Measurements from ENCODE around the gene BNIP5.
"Not testable (repeated sequence)": the region's sequence is repeated elsewhere in the genome, so short reads cannot be mapped to it uniquely, and the experiment has no call there.

BNIP5 gene

DNA sequence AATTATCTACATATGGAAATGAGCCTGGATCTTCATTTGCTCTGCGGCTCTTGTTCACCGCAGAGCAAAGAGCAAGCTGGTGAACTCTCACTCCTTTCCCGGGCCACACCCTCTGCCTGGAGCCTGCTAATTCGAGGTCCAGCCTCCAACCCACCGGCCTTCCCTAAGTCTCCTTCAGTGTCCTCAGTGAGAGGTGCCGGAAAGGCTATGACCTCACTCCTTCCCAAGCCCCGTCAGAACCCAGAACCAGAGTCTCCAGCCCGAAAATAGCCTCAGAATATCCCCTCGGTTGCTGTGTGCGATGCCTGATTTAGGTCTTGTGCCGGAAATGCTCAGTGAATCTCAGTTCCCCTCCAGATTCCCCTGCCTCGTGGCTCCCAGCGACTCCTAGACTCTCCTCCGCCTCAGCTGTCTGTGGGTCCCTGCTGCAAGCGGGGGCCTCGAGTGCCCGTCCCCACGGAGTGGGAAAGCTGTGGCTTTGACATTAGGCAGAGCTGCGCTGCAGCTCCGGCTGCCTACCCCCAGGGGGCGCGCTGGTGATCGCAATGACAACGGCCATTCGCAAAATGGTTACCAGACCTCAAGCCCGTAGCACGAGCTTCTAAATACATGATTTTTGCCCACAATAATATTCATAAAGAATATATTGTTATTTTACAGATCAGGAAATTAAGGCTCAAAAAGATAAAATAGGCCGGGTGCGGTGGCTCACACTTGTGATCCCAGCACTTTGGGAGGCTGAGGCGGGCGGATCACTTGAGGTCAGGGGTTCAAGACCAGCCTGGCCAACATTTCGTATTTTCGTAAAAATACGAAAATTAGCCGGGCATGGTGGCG lies 4.1 kb upstream of the BNIP5 start:
- DNase-seq = peak; percentile 72 to 78

DNA sequence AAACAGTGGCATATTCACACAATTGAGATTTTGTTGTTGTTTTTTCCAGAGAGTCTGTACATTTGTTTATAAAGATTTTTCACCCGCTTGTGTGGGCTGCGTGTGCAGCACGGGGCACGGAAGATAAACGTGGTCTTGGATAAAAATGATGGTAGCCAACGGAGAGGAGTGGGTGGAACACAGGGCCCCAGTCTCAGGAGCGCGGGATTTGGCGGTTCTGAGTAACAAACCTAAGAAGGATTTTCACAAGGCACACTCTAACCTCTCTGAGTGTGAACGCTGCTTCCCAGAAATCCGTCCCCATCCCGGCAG lies 3.6 kb upstream of the BNIP5 start:
- no peak for DNase-seq

DNA sequence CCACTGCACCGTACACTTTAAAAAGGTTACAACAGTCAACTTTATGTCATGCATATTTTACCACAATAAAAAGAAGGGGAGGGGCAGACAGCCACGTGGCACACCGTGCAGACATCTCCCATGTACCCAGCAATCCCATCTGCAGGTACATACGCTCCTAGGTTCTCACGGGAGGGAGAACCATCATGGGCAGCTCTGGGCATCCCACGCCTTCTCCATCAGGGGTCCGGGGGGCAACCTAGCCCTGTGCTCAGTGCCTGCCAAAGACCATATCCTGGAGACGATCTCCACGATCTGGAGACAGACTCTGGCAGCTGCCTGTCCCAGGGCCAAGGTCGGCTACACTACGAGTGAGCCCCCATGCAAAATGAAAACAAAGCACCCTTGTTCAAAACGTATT lies 2.5 kb upstream of the BNIP5 start:
- no peak for DNase-seq

DNA sequence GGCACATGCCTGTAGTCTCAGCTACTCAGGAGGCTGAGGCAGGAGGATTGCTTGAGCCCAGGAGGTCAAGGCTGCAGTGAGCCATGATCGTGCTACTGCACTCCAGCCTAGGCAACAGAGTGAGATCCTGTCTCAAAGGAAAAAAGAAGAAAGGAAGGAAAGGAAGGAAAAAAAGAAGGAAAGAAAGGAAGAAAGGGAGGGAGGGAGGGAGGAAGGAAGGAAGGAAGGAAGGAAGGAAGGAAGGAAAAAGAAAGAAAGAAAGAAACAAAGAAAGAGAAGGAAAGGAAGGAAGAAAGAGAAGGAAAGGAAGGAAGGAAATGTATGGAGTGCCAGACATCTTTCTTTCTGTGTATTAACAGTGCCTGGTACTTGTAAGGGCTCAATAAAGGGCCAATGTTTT lies 1.5 kb upstream of the BNIP5 start:
- not testable (repeated sequence) for DNase-seq

DNA sequence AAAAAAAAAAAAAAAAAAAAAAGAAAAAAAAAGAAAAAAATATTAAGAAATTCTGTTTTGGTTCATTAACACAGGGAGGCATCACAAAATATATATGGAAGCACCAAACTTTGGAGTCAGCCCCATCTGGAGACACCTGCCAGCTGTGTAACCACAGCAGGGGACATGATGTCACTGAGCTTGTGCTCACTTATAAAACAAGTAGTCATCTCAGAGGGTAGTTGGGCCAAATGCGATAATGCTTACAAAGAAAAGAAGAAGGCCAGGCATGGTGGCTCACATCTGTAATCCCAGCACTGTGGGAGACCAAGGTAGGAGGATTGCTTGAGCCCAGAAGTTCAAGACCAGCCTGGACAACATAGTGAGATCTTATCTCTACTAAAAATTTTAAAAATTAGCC lies 1.1 kb upstream of the BNIP5 start:
- DNase-seq = no peak

DNA sequence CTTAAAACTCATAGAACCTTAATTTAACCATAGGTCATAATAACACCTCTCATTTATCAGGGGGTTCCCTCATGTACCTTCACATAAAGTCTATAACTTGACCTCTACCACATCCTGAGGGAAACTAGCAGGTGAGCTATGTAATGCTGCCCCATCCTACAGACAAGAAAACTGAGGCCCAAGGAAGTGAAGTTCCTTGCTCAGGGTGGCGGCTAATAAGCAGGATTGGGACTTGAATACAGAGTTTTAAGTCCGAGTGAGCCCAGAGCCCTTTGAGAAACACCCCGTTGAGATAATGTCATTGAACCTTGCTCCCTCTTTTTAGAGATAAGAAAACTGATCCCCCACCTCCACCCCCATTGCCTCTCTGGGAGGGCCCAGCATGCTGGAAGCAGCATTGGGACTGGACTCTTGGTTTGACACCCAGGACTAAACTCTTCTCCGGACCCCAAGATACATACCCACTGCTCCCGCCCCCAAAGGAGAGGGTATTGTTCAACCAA lies 429 bp downstream of the BNIP5 start:
- no peak for DNase-seq

DNA sequence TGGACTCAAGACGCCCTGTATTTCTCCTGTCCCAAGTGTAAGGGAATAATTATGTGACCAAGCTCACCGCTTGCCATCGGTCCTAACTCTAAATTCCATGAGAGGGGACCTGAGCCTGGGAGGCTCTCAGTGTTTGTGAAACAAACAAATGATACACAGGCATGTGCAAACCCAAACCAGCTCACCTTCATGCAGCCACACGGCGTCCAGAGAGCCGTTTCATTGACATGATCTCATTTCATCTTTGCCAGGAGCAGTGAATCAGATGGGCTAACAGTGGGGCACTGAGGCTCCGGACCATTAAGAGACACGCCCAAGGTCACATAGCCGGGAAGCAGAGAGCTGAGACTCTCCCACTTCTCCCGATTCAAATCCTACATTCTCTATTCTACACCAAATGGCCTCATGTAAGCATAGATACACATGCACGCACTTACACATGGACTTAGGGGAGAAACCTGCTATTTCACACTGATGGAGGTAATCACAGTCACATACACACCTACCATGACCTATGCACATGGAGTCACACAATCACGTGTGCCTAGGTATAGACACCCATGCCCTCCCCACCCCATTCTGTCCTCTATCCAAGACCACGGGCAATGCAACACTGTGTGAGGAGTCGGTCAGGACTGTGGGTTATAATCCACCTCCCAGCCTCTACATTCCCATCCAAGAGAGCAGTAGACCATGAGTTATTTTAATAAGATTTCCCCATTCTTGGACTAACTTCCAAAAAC lies 1.1 kb downstream of the BNIP5 start:
- DNase-seq = no peak

DNA sequence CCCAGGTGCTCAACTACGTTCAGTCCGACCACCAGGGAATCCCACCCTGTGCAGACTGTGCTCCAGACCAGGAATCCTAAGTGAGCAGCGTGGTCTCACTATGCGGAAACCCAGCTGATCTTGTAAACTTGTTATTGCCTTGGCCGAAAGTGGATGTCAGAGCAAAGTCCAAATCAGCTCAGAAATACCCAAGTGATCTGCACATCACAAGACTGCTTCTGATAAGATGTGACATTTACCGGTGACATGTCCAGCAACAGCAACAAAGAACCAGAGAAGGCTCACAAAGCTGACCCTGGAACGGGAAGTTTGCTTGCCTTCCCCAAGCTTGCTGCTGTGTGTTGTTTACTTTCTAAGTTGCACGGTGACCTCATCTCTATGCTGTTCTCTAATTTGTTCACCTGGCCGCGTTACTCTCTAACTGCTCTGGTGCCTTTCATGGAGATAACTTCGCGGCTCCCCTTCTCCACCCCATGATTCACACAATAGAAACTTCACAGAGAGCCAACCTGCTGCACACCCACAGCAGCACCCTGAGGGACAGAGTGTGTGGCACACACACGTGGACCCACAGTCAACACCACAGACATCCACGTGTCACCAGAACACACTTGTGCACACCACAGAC lies 1.7 kb downstream of the BNIP5 start:
- DNase-seq = no peak

DNA sequence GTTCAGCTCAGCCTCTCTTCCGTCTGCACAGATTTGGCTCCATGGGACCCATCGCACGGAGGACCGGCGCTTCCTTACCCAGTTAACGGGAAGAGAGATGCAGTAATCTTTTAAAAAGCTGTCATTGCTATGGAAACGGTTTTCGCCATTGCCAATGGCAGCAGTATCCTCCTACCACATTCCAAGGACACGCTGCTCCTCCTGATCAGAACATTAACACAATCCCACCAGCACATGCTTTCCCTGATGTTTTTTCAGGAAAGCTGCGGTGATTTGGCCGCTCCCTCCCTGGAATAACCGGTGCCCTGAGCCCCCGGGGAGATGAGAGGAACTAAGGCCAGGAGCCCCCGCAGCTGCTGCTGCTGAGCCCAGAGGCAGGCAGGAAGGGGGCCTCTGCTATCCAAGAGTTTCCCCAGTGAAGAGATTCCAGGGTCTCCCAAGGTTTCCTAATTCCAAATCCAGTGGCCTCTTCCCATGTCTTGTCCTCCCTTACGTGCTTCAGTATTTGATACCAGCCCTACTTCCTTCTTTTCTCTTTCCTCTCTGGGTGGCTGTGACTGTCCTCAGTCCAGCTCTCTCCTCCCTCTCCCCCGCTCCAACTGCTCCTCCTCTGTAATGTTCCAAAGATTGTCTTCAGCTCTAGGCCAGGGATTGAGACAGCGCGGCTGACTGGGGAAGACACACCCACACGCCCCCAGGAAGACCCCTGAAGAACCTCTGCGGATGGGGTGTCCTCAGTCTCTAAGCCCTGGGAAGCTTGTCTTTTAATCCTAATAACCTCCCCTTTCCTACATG lies 2.6 kb downstream of the BNIP5 start:
- DNase-seq = no peak

DNA sequence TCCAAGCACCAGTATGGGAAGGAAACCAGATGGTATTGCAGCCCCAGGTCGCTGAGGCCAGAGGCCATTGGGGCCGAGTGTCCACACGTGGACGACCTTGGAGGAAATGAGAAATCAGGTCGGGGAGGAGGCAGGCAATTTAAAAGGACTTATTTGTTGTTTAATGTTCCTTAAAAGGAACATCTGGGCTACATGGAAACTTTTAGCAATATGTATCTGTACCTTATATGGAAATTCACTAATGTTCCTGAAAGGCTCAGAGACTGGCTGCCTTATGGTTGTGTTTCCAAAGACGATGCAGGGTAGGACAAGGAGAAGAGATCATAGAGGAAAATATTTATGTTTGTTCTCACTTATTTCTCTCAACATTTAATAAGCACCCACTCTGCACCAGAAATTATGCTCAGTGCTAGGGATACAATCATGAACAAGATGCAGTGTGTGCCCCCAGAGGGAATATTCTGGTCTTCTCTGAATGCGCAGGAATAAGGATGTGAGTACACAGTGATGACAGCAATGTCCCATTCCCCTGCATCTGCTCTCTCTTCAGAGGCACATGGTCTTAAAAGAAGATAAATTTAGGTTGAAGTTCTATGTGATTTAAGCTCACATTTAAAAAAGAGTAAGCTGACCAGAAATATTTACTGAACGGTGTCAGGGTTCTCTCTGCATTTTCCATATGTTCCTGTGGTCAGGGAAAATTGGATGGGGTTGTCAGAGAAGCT lies 3.4 kb downstream of the BNIP5 start:
- DNase-seq = no peak

DNA sequence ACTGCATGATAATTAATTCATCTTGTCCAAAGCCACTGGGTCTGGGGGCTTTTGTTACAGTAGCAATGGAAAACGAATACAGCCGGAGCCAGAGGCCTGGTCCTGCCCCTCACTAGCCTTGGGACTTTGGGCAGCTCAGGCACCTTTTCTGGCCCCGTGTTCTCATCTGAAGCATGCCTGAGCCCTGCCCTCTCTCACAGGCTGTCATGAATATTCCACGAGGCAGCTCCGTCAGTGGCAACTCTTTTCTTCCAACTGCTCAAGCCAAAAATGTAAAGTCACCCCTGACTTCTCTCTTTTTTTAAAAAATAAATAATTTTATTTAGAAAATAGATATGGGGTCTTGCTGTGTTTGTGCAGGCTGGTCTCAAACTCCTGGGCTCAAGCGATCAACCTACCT lies 5.3 kb downstream of the BNIP5 start:
- no peak for DNase-seq

DNA sequence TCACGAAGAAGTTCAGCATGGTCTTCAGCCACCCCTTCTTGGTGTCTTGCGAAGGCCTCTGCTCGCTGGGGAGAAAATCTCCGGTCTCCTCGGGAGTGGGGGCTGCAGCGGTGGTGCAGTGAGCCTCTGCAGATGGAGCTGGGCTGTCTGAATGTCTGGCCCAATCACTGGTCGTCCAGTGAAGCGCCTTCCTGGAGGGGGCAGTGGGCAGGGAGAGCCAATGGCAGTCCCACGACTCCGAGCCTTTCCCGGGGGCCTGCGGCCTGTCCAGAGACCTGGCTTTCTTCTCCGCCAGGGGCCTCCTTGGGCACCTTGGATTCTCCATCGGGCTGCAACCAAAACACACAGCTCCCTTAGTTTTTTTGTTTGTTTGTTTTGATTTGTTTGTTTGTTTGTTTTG lies 6.3 kb downstream of the BNIP5 start:
- no peak for DNase-seq

DNA sequence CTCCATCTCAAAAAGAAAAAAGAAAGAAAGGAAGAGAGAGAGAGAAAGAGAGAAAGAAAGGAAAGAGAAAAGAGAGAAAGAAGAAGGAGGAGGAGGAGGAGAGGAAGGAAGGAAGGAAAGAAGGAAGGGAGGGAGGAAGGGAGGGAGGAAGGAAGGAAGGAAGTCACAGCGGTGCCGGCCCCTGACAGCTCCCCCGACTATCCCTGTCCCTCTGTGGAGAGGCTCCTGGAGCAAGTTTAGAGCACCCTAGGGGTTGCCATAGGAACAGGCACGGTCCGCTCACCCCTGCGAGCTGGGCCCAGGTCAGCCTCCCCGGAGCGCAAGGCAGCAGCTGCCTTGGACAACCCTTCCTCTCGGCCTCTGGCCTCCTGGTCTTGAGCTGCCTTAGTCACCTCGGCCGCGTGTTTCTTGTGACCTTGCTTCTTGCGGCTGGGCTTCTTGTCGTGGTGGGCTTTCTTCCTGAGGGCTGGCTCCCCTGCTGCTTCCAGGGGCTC lies 6.8 kb downstream of the BNIP5 start:
- DNase-seq = no peak

DNA sequence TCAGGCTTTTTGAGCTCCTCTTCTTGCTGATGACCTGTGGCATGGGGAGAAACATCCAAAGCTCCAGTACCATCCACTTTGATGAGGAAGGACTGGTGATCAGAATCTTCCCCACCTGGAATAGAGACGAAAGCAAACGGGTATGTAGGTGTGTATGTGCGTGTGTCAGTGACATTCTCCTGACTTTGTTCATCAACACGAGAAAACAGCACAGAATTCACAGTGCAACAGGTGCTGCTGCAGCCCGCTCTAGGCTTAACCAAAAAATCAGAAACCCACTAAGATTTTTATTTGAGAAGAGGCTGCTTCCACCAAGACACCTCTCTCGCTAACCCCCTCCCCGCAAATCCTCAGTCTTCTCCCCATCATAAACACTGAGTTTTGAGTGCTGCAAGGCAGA lies 8.1 kb downstream of the BNIP5 start:
- DNase-seq = no peak

DNA sequence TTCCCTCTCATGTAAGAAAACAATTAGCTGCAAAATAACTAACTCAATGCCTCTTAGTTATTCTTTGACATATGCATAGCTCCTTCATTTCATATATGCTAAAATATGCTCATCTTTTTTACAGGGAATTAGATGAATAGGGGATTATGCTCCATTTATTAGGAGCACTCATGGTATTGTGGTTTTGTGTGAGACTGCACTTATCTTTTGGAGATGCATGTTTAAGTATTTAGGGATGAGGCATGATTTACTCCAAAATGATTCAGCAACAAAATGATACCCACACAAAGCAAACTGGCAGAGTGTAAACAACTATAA lies 8.8 kb downstream of the BNIP5 start:
- no peak for DNase-seq

DNA sequence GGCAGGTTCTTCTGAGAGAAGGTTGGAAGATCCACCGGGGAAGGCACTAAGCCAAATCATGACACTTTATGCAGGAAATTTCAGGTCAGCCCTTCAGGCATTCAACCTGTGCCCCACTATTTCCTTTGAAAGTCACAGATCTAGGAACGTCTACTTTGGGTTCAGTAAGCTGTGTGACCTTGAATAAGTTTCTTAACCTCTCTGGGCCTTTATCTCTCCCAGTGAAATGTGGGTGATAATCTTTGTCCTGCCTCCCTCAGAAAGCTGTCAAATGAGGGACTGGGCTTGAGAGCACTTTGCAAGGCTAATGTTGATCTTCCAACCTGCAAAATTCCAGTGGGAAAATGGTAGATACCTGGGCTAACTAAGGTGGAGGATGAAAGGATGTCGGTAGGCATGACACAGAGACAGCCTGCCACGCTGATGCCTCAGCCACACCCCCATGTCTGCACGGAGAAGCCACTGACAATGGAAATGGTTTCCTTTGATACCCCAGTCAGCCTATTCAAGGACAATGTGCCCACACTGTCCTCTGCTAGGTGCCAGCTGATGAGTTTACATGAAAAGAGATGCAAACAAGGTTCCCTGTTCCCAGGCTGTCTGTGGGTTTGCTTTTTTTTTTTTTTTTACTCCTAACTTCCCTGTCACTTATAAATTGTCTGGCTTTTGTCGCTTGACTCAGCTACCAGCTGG lies 9.3 kb downstream of the BNIP5 start:
- no peak for DNase-seq

DNA sequence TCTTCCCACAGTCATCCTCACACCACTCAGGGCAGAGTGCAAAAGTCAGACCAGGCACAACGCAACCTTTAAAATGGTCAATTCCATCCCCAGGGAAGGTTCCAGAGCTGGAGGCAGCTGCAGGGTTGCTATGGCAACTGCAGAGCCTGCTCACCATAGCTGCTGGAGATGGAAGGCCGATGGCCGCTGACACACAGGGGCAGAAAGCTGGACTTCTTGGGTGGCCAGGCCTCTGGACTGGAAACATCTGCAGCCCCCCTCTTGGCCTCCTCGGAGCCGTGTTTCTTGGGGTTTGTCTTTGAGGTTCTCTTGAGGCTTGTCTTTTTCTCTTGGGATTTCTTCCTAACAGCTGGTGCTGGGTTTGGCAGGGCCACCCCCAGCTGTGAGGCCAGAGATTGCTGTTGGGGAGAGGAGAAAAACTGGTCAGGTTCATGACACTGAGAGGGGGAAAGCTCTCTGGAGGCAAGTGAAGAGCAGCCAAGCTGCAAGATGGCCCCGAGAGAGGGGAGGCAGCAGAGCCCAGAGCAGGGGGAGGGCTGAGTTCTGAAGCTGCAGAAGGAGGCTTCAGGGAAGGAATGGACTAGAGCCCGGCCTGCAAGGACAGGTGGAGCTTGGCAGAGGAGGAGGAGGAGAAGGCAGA lies 10.2 kb downstream of the BNIP5 start:
- no peak for DNase-seq

DNA sequence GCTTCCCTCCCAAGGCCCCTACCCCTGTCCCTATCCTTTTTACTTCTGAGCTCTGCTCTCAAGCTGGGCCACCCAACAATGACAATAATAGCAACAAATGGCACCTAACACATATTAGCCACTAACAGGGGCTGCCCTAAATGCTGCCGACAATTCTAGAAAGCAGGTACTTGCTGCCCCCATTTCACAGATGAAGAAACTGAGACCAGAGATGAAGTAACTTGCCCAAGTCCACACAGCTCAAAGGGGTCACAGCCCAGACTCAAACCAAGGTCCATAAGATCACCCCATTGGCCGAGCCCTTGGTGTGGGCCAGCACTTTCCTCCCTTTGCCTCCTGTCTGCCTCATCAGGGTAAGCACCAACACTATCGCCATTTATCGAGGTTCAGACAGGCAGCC lies 12.0 kb downstream of the BNIP5 start:
- DNase-seq = no peak

DNA sequence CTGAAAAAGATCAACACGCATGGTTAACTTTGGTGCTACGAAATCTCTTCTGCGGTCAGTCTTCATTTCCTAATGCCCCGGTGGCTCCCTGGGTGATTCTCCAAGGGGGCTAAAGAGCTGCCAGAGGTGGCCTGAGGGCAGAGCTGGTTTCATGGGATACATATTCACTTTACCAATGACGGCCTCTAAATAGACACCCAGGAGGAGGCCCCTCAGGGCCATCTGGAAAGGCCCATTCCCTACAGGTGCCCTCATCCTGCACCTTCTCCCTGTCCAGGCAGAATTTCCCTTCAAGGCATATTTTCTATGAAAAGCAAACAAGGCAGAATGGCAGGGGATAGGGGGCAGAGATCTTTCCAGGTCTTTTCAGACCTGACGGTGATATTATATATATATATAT lies 12.5 kb downstream of the BNIP5 start:
- DNase-seq = no peak

DNA sequence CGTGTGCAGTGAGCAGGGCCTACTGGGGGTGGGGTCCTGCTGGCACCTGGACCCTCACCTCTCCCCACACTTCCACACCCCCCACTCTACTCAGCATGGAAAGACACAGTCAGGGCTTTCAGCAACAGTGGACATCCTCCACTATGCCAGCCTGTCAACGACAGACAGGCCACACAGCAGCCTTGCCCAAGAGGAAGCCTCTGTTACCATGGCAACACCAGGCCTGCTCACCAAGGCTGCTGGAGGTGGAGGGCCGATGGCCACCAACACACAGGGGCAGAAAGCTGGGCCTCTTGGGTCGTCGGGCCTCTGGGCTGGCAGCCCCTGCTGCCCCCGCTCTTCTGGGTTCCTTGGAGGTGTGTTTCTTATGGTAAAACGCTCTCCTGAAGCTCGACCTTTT lies 13.6 kb downstream of the BNIP5 start:
- no peak for DNase-seq

DNA sequence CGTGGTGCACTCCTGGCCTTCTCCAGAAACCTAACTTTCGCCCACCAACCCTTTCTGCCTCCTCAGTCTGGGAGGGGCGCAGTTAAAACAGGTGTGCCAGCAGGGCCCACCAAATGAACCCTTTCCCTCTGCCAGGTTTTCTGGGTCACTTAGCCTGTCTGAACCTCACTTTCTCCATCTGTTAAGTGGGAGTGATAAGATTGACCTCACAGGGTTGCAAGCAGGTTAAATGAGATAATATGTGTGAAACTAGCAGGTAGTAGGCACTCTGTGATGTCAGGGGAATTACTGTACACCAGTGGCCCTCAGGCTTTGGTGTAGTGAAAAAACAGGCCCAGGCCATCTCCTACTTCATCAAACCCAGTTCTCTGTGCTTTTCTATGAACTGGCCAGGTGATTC lies 14.1 kb downstream of the BNIP5 start:
- no peak for DNase-seq

All from CD4-positive, alpha-beta T cell treated with Interferon alpha-2 for 1 hour (primary cell).